IPS-11a (cell line): ENCODE results near the gene NXPH4.

Source experiments
- H3K4me3 ChIP-seq: one replicate; pipeline ENCODE4 v1.5.1; 2013; ENCODE audit warnings: low read depth, low read length, control low read depth

NXPH4 gene

GRCh38 chr12:57183939-57184725, 32.5 kb upstream of the NXPH4 start:
- no peak overlapping the region for H3K4me3 ChIP-seq

GRCh38 chr12:57185403-57185802, 31.2 kb upstream of the NXPH4 start:
- no peak overlapping the region for H3K4me3 ChIP-seq

- H3K4me3 ChIP-seq: no peak overlapping the region
These were observed 30.6 kb upstream of the NXPH4 start for GRCh38 chr12:57185906-57186508.

GRCh38 chr12:57187222-57188089, 29.1 kb upstream of the NXPH4 start:
- no peak overlapping the region for H3K4me3 ChIP-seq

GRCh38 chr12:57188090-57188425, 28.5 kb upstream of the NXPH4 start:
- no peak overlapping the region for H3K4me3 ChIP-seq

- H3K4me3 ChIP-seq: no peak overlapping the region
These were observed 26.6 kb upstream of the NXPH4 start for GRCh38 chr12:57190037-57190436.

GRCh38 chr12:57190821-57191220, 25.8 kb upstream of the NXPH4 start:
- no peak overlapping the region for H3K4me3 ChIP-seq

GRCh38 chr12:57191410-57191809, 25.2 kb upstream of the NXPH4 start:
- no peak overlapping the region for H3K4me3 ChIP-seq

- no peak overlapping the region for H3K4me3 ChIP-seq
These were observed 23.7 kb upstream of the NXPH4 start for GRCh38 chr12:57192920-57193319.

- no peak overlapping the region for H3K4me3 ChIP-seq
These were observed 22.8 kb upstream of the NXPH4 start for GRCh38 chr12:57193706-57194245.

GRCh38 chr12:57194253-57194652, 22.3 kb upstream of the NXPH4 start:
- H3K4me3 ChIP-seq: no peak overlapping the region

- H3K4me3 ChIP-seq: no peak overlapping the region
These were observed 21.4 kb upstream of the NXPH4 start for GRCh38 chr12:57195186-57195585.

GRCh38 chr12:57195611-57196371, 20.8 kb upstream of the NXPH4 start:
- no peak overlapping the region for H3K4me3 ChIP-seq

GRCh38 chr12:57196439-57196838, 20.2 kb upstream of the NXPH4 start:
- no peak overlapping the region for H3K4me3 ChIP-seq

- no peak overlapping the region for H3K4me3 ChIP-seq
These were observed 19.6 kb upstream of the NXPH4 start for GRCh38 chr12:57196956-57197355.

GRCh38 chr12:57198329-57198728, 18.3 kb upstream of the NXPH4 start:
- no peak overlapping the region for H3K4me3 ChIP-seq

GRCh38 chr12:57199191-57199590, 17.4 kb upstream of the NXPH4 start:
- no peak overlapping the region for H3K4me3 ChIP-seq

GRCh38 chr12:57200497-57200896, 16.1 kb upstream of the NXPH4 start:
- H3K4me3 ChIP-seq: no peak overlapping the region

- no peak overlapping the region for H3K4me3 ChIP-seq
These were observed 15.4 kb upstream of the NXPH4 start for GRCh38 chr12:57201219-57201618.

GRCh38 chr12:57201631-57202030, 15.0 kb upstream of the NXPH4 start:
- no peak overlapping the region for H3K4me3 ChIP-seq

- H3K4me3 ChIP-seq: no peak overlapping the region
These were observed 14.3 kb upstream of the NXPH4 start for GRCh38 chr12:57202321-57202720.
